Neural cell (in vitro differentiated cells): Measurements from ENCODE around the gene LCP2. TPM values are rescaled to one million over a fixed set of nuclear protein-coding genes. Genes with fewer than 3 reads are reported as not detected.

Experiments used
- H2AFZ ChIP-seq: fragments of 200-600, 300-800 bp; sonication (generic), shearing (Covaris generic); 2 replicates; pipeline ENCODE4 v1.6.0; 2014; ENCODE audit warnings: low read depth, mild to moderate bottlenecking, antibody characterized with exemption, low read length, moderate library complexity
- H3F3A ChIP-seq: fragments of 200-600 bp; shearing (Covaris generic); 2 replicates; pipeline ENCODE4 v1.6.1; 2016; ENCODE audit warnings: mild to moderate bottlenecking, moderate library complexity, mixed read lengths, antibody characterized with exemption, low read length; ENCODE audit not compliant: insufficient read depth, poor library complexity, severe bottlenecking
- H3K27ac ChIP-seq: fragments of 200-600, 300-800 bp; sonication (generic), shearing (Covaris generic); 2 replicates; pipeline ENCODE4 v1.5.1; 2014; ENCODE audit warnings: mild to moderate bottlenecking, low read length, moderate library complexity
- H3K27me3 ChIP-seq: fragments of 300-800, 200-600 bp; sonication (generic), shearing (Covaris generic); 2 replicates; pipeline ENCODE4 v1.6.0; 2014; ENCODE audit warnings: mild to moderate bottlenecking, low read depth, low read length, moderate library complexity; ENCODE audit not compliant: insufficient read depth
- H3K36me3 ChIP-seq: fragments of 300-800, 200-600 bp; sonication (generic), shearing (Covaris generic); 2 replicates; pipeline ENCODE4 v1.5.1; 2014; ENCODE audit warnings: mild to moderate bottlenecking, antibody characterized with exemption, low read length, moderate library complexity; ENCODE audit not compliant: insufficient read depth
- H3K4me2 ChIP-seq: fragments of 300-800, 200-600 bp; sonication (generic), shearing (Covaris generic); 2 replicates; pipeline ENCODE4 v1.6.0; 2014; ENCODE audit warnings: mild to moderate bottlenecking, low read length
- H3K4me3 ChIP-seq: fragments of 300-800, 200-600 bp; sonication (generic), shearing (Covaris generic); 2 replicates; pipeline ENCODE4 v1.5.1; 2014; ENCODE audit warnings: mild to moderate bottlenecking, low read length, moderate library complexity
- H3K79me2 ChIP-seq: fragments of 200-600 bp; shearing (Covaris generic); replicated peaks from 2 replicates; pipeline ENCODE4 v1.6.0; 2014; ENCODE audit warnings: mild to moderate bottlenecking, low read length, moderate library complexity; ENCODE audit not compliant: insufficient read depth
- H3K9ac ChIP-seq: fragments of 300-800, 200-600 bp; sonication (generic), shearing (Covaris generic); 2 replicates; pipeline ENCODE4 v1.6.1; 2016; ENCODE audit warnings: mild to moderate bottlenecking, low read length, mixed read lengths
- H3K9me2 ChIP-seq: fragments of 200-600 bp; shearing (Covaris generic); 2 replicates; pipeline ENCODE4 v1.6.1; 2016; ENCODE audit warnings: mild to moderate bottlenecking, low read length, mixed read lengths; ENCODE audit not compliant: insufficient read depth
- H3K9me3 ChIP-seq: fragments of 200-600, 300-800 bp; sonication (generic), shearing (Covaris generic); 2 replicates; pipeline ENCODE4 v1.6.1; 2016; ENCODE audit warnings: mild to moderate bottlenecking, mixed run types, low read length, moderate library complexity, mixed read lengths
- H4K20me1 ChIP-seq: fragments of 200-600 bp; shearing (Covaris generic); 2 replicates; pipeline ENCODE4 v1.6.1; 2016; ENCODE audit warnings: mild to moderate bottlenecking, mixed run types; ENCODE audit not compliant: insufficient read depth
- EP300 ChIP-seq: fragments of 450-650 bp; conservative IDR thresholded peaks from 2 replicates; pipeline ENCODE4 v1.6.1; 2014; ENCODE audit warnings: antibody characterized with exemption, mild to moderate bottlenecking, moderate library complexity; ENCODE audit not compliant: poor library complexity, severe bottlenecking
- EZH2 ChIP-seq: fragments of 200-600, 300-800 bp; shearing (Covaris generic), sonication (generic); IDR thresholded peaks from 2 replicates; pipeline ENCODE4 v1.6.1; 2014; ENCODE audit warnings: antibody characterized with exemption, low read length, borderline replicate concordance, mild to moderate bottlenecking; ENCODE audit not compliant: insufficient read depth, poor library complexity, severe bottlenecking
- MXI1 ChIP-seq: fragments of 450-650 bp; conservative IDR thresholded peaks from 2 replicates; pipeline ENCODE4 v1.6.1; 2014; ENCODE audit warnings: antibody characterized with exemption, mild to moderate bottlenecking; ENCODE audit not compliant: poor library complexity, severe bottlenecking
- POLR2AphosphoS5 ChIP-seq: IDR thresholded peaks from 2 replicates; pipeline ENCODE4 v1.6.1; 2012
- RAD21 ChIP-seq: fragments of 450-650 bp; conservative IDR thresholded peaks from 2 replicates; pipeline ENCODE4 v1.6.1; 2014; ENCODE audit warnings: antibody characterized with exemption, mild to moderate bottlenecking, moderate library complexity
- SMC3 ChIP-seq: fragments of 450-650 bp; conservative IDR thresholded peaks from 2 replicates; pipeline ENCODE4 v1.6.1; 2014; ENCODE audit warnings: antibody characterized with exemption, mild to moderate bottlenecking, moderate library complexity; ENCODE audit not compliant: poor library complexity
- TAF1 ChIP-seq: IDR thresholded peaks from 2 replicates; pipeline ENCODE4 v1.6.1; 2012; ENCODE audit warnings: low read depth
- polyA plus RNA-seq: library from polyadenylated mRNA; depleted of rRNA; stranded (reverse); fragments of >200 nt; gene quantifications from 2 replicates; pipeline ENCODE4 v1.2.3, GENCODE V29; 2014
- TF ChIP-seq, protein P1 (sequence below): fragments of 450-650 bp; IDR thresholded peaks from 2 replicates; pipeline ENCODE4 v1.5.1; 2014; ENCODE audit warnings: antibody characterized with exemption, mild to moderate bottlenecking, moderate library complexity; ENCODE audit not compliant: poor library complexity, severe bottlenecking
- TF ChIP-seq, protein P2 (sequence below): IDR thresholded peaks from 2 replicates; pipeline ENCODE4 v1.6.1; 2012; ENCODE audit warnings: borderline replicate concordance

The LCP2 gene
- polyA plus RNA-seq, 1 donor from 2014 or later: not detected

GRCh38 chr5:170305646-170306025, 8.1 kb upstream of the LCP2 start:
- no peaks in the 10 kb centered on the region for H3F3A ChIP-seq
- TF ChIP-seq RAD21 (no peak), POLR2AphosphoS5 (no peak), SMC3 (no peak), EP300 (no peak), TAF1 (no peak), MXI1 (no peak), EZH2 (no peak)
- TF ChIP-seq, protein P1, sequence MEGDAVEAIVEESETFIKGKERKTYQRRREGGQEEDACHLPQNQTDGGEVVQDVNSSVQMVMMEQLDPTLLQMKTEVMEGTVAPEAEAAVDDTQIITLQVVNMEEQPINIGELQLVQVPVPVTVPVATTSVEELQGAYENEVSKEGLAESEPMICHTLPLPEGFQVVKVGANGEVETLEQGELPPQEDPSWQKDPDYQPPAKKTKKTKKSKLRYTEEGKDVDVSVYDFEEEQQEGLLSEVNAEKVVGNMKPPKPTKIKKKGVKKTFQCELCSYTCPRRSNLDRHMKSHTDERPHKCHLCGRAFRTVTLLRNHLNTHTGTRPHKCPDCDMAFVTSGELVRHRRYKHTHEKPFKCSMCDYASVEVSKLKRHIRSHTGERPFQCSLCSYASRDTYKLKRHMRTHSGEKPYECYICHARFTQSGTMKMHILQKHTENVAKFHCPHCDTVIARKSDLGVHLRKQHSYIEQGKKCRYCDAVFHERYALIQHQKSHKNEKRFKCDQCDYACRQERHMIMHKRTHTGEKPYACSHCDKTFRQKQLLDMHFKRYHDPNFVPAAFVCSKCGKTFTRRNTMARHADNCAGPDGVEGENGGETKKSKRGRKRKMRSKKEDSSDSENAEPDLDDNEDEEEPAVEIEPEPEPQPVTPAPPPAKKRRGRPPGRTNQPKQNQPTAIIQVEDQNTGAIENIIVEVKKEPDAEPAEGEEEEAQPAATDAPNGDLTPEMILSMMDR: no peak
- TF ChIP-seq, protein P2, sequence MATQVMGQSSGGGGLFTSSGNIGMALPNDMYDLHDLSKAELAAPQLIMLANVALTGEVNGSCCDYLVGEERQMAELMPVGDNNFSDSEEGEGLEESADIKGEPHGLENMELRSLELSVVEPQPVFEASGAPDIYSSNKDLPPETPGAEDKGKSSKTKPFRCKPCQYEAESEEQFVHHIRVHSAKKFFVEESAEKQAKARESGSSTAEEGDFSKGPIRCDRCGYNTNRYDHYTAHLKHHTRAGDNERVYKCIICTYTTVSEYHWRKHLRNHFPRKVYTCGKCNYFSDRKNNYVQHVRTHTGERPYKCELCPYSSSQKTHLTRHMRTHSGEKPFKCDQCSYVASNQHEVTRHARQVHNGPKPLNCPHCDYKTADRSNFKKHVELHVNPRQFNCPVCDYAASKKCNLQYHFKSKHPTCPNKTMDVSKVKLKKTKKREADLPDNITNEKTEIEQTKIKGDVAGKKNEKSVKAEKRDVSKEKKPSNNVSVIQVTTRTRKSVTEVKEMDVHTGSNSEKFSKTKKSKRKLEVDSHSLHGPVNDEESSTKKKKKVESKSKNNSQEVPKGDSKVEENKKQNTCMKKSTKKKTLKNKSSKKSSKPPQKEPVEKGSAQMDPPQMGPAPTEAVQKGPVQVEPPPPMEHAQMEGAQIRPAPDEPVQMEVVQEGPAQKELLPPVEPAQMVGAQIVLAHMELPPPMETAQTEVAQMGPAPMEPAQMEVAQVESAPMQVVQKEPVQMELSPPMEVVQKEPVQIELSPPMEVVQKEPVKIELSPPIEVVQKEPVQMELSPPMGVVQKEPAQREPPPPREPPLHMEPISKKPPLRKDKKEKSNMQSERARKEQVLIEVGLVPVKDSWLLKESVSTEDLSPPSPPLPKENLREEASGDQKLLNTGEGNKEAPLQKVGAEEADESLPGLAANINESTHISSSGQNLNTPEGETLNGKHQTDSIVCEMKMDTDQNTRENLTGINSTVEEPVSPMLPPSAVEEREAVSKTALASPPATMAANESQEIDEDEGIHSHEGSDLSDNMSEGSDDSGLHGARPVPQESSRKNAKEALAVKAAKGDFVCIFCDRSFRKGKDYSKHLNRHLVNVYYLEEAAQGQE: no peak
- H3K4me3 ChIP-seq: no peak overlapping the region
- no peaks in the 10 kb centered on the region for H3K36me3 ChIP-seq
- H3K27me3 ChIP-seq: no peaks in the 10 kb centered on the region
- no peaks in the 10 kb centered on the region for H3K79me2 ChIP-seq
- no peaks in the 10 kb centered on the region for H3K9me3 ChIP-seq
- no peaks in the 10 kb centered on the region for H4K20me1 ChIP-seq
- no peak overlapping the region for H2AFZ ChIP-seq
- no peak overlapping the region for H3K27ac ChIP-seq
- H3K9me2 ChIP-seq: no peaks in the 10 kb centered on the region
- no peak overlapping the region for H3K9ac ChIP-seq
- H3K4me2 ChIP-seq: no peak overlapping the region

- H3K27me3 ChIP-seq: no peaks in the 10 kb centered on the region
- TF ChIP-seq POLR2AphosphoS5: no peak
- TF ChIP-seq SMC3: no peak
Measured at GRCh38 chr5:170305016-170305645, 7.6 kb upstream of the LCP2 start.

DNA sequence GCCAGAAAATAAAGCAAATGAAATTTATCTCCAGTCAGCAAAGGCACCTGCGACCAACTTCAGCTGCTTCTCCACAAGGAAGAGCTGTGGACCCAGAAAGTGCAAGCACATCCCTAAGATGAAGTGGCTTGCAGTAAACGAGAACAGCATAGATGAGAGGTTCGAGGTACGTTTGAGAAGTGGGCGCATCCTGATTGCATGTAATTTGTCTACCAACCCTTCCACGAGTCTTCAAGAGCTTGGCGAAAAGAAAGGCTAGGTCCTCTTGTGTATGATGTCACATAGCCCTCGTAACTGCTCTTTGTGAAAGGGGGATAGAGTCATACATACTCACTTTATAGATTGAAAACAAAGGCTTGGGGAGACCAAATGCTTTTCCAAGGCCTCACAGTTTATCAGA, 6.0 kb upstream of the LCP2 start:
- H3K27me3 ChIP-seq: no peaks in the 10 kb centered on the region
- no peak overlapping the region for H3K4me2 ChIP-seq
- H3K79me2 ChIP-seq: no peaks in the 10 kb centered on the region
- no peaks in the 10 kb centered on the region for H3K36me3 ChIP-seq
- H3K9ac ChIP-seq: no peak overlapping the region
- no peaks in the 10 kb centered on the region for H3F3A ChIP-seq
- H4K20me1 ChIP-seq: no peaks in the 10 kb centered on the region
- TF ChIP-seq, protein P2: no peak
- TF ChIP-seq POLR2AphosphoS5 (no peak), EZH2 (no peak), RAD21 (no peak), EP300 (no peak), SMC3 (no peak), MXI1 (no peak), TAF1 (no peak)
- TF ChIP-seq, protein P1: no peak
- no peak overlapping the region for H3K27ac ChIP-seq
- no peak overlapping the region for H2AFZ ChIP-seq
- H3K9me3 ChIP-seq: no peaks in the 10 kb centered on the region
- no peaks in the 10 kb centered on the region for H3K9me2 ChIP-seq
- no peak overlapping the region for H3K4me3 ChIP-seq

More at GRCh38 chr5:170305016-170305645, 7.6 kb upstream of the LCP2 start:
- no peaks in the 10 kb centered on the region for H3K9me3 ChIP-seq
- H3K79me2 ChIP-seq: no peaks in the 10 kb centered on the region
- H3K4me3 ChIP-seq: no peak overlapping the region
- H2AFZ ChIP-seq: no peak overlapping the region
- H3K9ac ChIP-seq: no peak overlapping the region
- no peak overlapping the region for H3K4me2 ChIP-seq
- H3F3A ChIP-seq: no peaks in the 10 kb centered on the region
- H3K27ac ChIP-seq: no peak overlapping the region
- H4K20me1 ChIP-seq: no peaks in the 10 kb centered on the region
- no peaks in the 10 kb centered on the region for H3K36me3 ChIP-seq
- no peaks in the 10 kb centered on the region for H3K9me2 ChIP-seq
